ENCODE results near the gene AURKA.

DNA sequence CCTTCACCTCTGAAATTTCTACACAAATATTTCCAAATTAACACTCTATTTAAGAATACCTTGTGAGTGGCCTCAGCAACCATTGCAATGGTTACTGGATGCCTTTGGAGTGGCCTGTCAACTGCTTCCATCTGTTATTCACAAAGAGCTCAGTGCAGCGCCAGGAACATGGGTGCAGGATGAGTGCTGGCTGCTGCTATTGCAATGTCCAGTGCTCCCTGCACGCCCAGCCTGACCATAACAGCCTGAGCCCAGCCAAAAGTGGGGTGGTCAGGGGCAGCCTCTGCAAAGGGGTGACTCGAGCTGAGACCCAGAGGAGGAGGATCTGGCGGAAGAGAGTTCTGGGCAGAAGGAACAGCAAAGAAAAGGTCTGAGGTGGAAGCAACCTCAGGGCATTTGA is 38.4 kb upstream of the AURKA start:
- TF ChIP-seq, protein P1, sequence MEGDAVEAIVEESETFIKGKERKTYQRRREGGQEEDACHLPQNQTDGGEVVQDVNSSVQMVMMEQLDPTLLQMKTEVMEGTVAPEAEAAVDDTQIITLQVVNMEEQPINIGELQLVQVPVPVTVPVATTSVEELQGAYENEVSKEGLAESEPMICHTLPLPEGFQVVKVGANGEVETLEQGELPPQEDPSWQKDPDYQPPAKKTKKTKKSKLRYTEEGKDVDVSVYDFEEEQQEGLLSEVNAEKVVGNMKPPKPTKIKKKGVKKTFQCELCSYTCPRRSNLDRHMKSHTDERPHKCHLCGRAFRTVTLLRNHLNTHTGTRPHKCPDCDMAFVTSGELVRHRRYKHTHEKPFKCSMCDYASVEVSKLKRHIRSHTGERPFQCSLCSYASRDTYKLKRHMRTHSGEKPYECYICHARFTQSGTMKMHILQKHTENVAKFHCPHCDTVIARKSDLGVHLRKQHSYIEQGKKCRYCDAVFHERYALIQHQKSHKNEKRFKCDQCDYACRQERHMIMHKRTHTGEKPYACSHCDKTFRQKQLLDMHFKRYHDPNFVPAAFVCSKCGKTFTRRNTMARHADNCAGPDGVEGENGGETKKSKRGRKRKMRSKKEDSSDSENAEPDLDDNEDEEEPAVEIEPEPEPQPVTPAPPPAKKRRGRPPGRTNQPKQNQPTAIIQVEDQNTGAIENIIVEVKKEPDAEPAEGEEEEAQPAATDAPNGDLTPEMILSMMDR (IDR thresholded peaks at IDR 0.05): no peak
- TF ChIP-seq POLR2A (IDR thresholded peaks at IDR 0.05): no peak
